GM21515 (cell line): ENCODE measurements around the gene CDC73.
A peak's percentile ranks its signal among the peaks of the same experiment; 100 is the strongest.
"Not testable (repeated sequence)": the region's sequence is repeated elsewhere in the genome, so short reads cannot be mapped to it uniquely, and the experiment has no call there.

Experiments used
- ATAC-seq: cut with Tn5 transposase; IDR thresholded peaks from one replicate; pipeline ENCODE4 v1.9.1; 2021; ENCODE audit not compliant: unreplicated experiment

CDC73 gene

GRCh38 chr1:193281894-193282293 lies 160.1 kb downstream of the CDC73 start:
- no peak for ATAC-seq

GRCh38 chr1:193283016-193283415 lies 161.2 kb downstream of the CDC73 start:
- no peak for ATAC-seq

- no peak for ATAC-seq
These were observed 162.4 kb downstream of the CDC73 start for GRCh38 chr1:193284219-193284618.

DNA sequence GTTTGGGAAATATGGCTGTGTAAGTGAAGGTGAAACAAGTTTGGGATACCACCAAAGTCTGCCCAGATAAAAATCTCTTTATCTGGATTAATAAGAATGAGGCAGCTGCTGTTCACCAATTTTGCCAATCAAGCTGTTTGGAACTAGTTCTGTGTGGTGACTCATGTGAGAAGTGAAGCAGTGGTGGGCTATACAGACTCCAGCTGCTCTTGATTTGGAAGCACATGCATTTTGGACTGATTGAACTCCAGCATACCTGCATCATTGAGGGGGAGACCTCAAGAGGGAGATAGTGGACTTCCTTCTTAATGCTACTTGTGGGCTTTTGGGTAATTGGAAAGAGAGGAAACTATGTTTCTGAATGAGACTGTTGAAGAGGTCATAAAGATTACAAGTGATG lies 163.8 kb downstream of the CDC73 start:
- no peak for ATAC-seq

DNA sequence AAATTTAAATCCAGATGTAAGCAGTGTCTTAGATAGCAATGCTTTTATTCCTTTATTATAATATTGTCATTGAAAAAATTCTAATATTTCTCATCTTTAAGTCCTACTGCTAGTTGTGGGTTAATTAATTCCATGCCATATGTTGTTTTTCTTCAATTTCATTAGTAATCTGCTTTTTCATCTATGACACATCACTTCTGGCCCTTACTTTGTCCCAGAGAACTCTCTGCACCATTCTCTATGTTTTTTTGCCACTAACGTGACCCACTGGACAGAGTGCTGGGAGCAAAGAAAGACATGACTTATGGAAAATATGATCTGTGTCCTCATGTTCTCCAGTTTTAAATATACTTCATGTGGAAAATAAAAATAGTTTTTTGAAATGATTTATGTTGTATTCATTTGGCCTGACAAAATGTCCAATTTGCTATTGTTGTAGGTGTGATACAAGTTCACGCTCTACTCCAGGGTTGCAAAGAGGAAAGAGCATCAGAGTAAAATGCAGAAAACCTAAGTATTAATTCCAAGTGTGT lies 166.8 kb downstream of the CDC73 start:
- ATAC-seq = not testable (repeated sequence)

DNA sequence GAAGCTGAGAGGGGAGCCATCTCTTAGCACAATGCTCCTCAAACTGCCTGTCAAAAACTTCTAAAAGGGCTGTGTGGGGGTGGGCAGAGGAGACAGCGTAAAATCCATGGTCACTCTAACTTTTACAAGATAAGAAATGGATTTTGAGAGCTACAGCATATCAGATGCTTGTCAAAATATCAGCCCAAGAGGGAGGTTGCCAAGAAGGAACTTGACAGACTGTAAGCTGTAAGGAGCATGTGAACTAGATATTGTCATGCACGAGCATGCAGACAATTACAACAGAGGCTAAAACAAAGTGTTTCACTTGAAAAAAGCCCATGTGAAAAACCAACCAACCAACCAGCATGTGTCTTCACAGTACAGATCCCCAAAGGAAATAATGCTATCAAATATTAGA lies 171.9 kb downstream of the CDC73 start:
- ATAC-seq = no peak

- ATAC-seq = peak; percentile 77
These were observed 177.2 kb downstream of the CDC73 start for GRCh38 chr1:193299038-193299437.

DNA sequence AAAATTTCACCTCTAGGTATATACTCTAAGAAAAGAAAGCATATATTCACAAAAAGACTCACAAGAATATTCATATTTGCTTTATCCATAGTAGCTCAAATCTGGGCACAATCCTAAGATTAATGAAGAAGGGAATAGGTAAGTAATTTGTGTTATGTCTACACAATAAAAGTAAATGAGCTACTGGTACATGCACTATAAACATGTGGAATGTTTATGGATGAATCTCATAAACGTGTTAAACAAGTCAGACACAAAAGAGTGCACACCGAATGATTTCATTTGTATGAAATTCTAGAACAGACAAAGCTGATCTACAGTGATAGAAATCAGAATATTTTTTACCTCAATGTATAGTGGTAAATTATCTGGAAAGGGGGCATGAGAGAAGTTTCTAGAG lies 179.9 kb downstream of the CDC73 start:
- ATAC-seq = no peak

DNA sequence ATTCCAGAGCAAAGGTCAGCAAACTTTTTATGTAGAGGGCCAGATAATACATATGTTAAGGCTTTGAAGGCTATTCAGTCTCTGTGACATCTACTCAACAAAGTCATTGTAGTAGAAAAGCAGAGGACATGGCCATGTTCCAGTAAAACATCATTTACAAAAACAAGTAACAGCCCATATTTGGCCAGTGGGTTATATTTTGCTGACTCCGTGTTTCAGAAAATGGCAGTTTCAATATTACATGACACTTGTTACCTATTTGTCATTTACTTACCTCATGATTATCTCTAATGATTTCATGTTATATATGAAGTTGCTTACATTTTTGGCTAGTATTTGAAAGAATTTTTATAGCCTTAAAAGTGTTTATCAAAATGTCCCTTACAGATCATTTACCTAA lies 182.0 kb downstream of the CDC73 start:
- no peak for ATAC-seq
